ENCODE measurements around the gene OSBPL6.
"Not testable (repeated sequence)": the region's sequence is repeated elsewhere in the genome, so short reads cannot be mapped to it uniquely, and the experiment has no call there.

Gene OSBPL6

GRCh38 chr2:178366412-178366811, 172.1 kb downstream of the OSBPL6 start:
- no peak for DNase-seq

GRCh38 chr2:178367344-178367743, 173.0 kb downstream of the OSBPL6 start:
- no peak for DNase-seq

GRCh38 chr2:178374865-178375264, 180.6 kb downstream of the OSBPL6 start:
- no peak for DNase-seq

GRCh38 chr2:178377046-178377445, 182.7 kb downstream of the OSBPL6 start:
- no peak for DNase-seq

- no peak for DNase-seq
These were observed 185.1 kb downstream of the OSBPL6 start for GRCh38 chr2:178379162-178380004.

- DNase-seq: no peak
These were observed 186.5 kb downstream of the OSBPL6 start for GRCh38 chr2:178380763-178381162.

GRCh38 chr2:178383718-178384117, 189.4 kb downstream of the OSBPL6 start:
- no peak for DNase-seq

- DNase-seq: no peak
These were observed 191.4 kb downstream of the OSBPL6 start for GRCh38 chr2:178385595-178386148.

GRCh38 chr2:178386986-178387597, 192.8 kb downstream of the OSBPL6 start:
- DNase-seq: no peak

GRCh38 chr2:178388287-178388686, 194.0 kb downstream of the OSBPL6 start:
- no peak for DNase-seq

- no peak for DNase-seq
These were observed 197.4 kb downstream of the OSBPL6 start for GRCh38 chr2:178391701-178392100.

- DNase-seq: no peak
These were observed 197.9 kb downstream of the OSBPL6 start for GRCh38 chr2:178392215-178392614.

GRCh38 chr2:178394859-178395258, 200.5 kb downstream of the OSBPL6 start:
- no peak for DNase-seq

GRCh38 chr2:178395295-178395694, 201.0 kb downstream of the OSBPL6 start:
- DNase-seq: no peak

- DNase-seq: no peak
These were observed 201.7 kb downstream of the OSBPL6 start for GRCh38 chr2:178395941-178396570.

- no peak for DNase-seq
These were observed 202.8 kb downstream of the OSBPL6 start for GRCh38 chr2:178397002-178397605.

GRCh38 chr2:178401994-178402437, 207.7 kb downstream of the OSBPL6 start:
- DNase-seq: no peak

- no peak for DNase-seq
These were observed 209.5 kb downstream of the OSBPL6 start for GRCh38 chr2:178403671-178404306.

- DNase-seq: peak; percentile 58
These were observed 210.1 kb downstream of the OSBPL6 start for GRCh38 chr2:178404368-178404767.

GRCh38 chr2:178409261-178409660, 214.9 kb downstream of the OSBPL6 start:
- DNase-seq: no peak

GRCh38 chr2:178412047-178412446, 217.7 kb downstream of the OSBPL6 start:
- DNase-seq: no peak

GRCh38 chr2:178412453-178412852, 218.1 kb downstream of the OSBPL6 start:
- DNase-seq: not testable (repeated sequence)
